ENCODE measurements around the gene SCD5.
"Not testable (repeated sequence)": the region's sequence is repeated elsewhere in the genome, so short reads cannot be mapped to it uniquely, and the experiment has no call there.

The SCD5 gene

GRCh38 chr4:82798168-82799005 is at the start of gene SCD5:
TSS of gene SCD5 (minus strand) at chr4:82798796. CDS start at chr4:82798537, 259 bp downstream.
- peak; percentile 84 for DNase-seq

DNA sequence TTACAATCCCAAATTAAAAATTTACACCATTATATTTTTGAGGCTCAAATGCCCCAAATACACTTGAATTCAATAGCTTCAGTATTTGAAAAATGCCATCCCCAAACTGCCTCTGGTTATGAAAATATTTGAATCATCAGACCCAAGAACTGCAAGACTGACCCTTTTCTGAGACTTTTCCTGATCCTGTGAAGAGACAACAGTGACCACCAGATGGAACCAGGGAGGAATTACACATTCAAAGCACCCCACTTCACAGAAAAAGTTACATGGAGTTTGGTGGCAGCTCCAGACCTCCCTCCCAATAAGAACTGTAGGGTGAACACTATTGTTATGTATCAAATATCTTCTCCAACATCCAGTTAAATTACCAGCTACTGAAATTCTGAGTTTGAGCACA is 44.0 kb upstream of the SCD5 start:
- DNase-seq = peak; percentile 8

DNA sequence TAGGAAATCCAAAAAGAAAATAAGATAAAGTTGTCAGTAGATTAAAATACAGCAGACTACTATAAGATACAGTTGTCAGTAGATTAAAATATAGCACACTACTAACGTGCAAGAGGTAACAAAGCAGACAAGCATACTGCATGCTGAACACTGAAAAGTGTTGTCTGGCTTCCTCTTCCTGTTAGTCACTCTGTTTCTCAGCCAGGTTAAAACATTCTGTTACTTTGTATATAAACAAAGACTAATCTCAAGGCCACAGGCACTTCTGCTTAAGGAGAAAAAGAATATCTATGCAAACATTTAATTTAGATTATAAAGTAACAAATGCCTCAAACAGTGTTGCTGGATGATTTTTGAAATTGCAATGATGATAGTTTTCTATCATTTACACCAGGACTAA is 41.0 kb upstream of the SCD5 start:
- no peak for DNase-seq

DNA sequence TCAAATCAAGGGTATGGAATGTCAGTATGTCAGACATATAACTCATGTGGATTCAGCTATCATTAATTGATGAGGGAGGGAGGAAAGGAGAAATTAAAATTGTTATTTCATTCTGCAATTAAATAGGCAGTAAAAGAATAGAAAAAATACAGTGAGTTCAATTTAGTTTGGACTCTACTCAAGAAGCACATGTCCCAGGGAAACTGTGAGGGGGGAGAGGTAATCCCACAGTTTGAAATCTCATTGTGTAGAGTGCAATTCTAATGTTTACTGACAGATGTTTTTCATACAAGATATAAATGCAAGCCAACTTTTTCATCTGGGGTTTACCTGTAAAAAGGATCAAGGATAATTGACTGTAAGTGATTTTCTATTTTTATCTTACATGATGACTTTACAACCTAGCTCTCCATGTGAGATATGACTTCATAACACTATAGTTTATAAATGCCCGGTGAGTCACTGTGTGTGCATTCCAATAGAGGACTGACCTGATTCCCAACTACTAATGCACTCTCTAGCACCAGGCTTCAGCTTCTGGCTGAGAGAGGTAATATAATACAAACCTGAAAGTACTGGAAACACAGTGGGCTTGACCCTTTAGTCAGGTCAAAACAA is 35.2 kb upstream of the SCD5 start:
- peak; percentile 84 for DNase-seq

DNA sequence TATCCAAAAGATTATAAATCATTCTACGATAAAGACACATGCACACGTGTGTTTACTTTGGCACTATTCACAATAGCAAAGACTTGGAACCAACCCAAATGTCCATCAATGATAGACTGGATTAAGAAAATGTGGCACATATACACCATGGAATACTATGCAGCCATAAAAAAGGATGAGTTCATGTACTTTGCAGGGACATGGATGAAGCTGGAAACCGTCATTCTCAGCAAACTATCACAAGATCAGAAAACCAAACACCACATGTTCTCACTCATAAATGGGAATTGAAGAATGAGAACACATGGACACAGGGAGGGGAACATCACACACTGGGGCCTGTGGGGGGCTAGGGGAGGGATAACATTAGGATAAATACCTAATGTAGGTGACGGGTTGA is 34.5 kb upstream of the SCD5 start:
- not testable (repeated sequence) for DNase-seq

- no peak for DNase-seq
Observed at GRCh38 chr4:82825425-82825824, 26.8 kb upstream of the SCD5 start.

GRCh38 chr4:82823062-82823461 is 24.5 kb upstream of the SCD5 start:
- peak; percentile 50 for DNase-seq

DNA sequence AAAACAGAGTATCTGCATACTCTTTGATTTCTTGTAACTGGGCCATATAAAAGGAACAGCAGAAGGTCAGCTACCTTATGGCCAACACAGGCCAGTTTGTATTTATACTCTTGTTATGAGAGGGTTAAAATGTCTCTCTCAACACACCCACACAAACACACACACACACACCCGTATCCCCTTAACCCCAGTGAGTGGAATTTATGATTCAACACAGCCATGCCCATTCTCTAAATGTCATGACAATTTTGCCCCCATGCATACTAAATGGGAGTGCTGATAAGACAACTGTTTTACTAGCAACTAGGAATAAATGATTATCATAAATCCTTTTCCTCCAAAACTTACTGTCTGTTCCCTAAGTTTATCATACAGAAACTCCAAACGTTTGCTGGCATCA is 22.1 kb upstream of the SCD5 start:
- DNase-seq = no peak

DNA sequence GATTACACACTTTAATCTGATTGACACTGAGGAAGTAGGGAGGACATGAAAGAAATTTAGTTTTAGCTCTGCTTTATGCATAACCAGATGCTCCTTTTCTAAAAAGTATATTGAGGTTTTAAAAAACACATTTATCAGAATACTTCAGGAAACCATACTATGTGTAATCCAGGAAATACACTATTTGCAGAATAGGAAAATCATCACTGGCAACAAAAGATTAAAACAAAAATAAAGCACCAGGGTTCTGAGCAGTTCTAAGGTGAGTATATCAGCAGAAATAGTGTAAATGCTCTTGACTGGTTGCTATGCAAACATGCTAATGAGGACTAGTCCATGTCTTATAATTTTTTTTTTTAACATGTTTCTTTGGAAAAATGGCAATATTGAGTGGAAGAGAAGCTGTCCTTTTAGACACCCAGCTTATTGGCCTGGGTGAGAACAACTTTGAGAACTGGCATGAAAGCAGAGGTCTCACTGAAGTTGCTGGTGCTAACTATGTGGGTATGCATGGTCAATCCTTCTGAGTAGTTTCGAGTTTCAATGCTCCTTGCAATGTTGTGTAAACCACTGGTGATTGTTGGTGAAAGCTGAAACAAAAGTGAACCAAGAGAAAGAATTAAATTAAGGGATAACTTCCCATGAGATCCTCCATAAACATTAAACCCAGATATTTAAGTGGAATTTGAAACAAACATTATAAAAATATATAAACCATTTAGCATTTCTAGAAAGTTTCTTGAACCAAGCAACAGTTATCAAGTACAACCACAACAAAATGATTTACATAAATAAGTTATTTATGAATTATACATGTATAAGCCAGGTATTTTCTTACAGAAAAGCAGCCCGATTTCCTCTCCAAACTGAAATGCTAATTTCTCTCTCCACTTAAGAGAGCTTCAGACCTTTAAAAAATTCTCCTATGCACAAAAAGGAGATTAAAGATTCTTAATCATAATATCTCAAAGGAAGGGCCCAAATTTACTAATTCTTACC is 20.4 kb upstream of the SCD5 start:
- DNase-seq = no peak

GRCh38 chr4:82816874-82817273 is 18.3 kb upstream of the SCD5 start:
- DNase-seq = not testable (repeated sequence)

DNA sequence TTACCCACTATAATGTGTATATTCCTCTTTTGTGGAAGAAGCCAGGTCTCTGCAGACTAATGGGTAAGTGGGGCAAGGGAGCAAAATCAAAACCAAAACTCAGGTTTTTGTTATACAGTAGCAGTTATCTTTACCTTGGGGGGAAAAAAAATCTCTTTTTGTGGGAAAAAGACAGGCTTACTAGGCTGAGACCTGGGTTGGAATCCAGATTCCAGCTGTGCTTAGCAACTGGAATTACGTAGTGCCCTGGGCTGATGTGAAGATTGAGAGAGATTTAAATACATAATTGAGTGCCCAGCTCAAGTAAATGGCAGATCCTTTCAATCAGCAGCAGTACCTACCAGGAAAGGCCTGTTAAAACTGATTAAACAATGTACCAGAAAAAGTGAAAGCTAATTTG is 15.4 kb upstream of the SCD5 start:
- DNase-seq = no peak

- peak; percentile 17 for DNase-seq
Observed at GRCh38 chr4:82811838-82812341, 13.3 kb upstream of the SCD5 start.

- DNase-seq = no peak
Observed at GRCh38 chr4:82811392-82811791, 12.8 kb upstream of the SCD5 start.

- no peak for DNase-seq
Observed at GRCh38 chr4:82810176-82810575, 11.6 kb upstream of the SCD5 start.

DNA sequence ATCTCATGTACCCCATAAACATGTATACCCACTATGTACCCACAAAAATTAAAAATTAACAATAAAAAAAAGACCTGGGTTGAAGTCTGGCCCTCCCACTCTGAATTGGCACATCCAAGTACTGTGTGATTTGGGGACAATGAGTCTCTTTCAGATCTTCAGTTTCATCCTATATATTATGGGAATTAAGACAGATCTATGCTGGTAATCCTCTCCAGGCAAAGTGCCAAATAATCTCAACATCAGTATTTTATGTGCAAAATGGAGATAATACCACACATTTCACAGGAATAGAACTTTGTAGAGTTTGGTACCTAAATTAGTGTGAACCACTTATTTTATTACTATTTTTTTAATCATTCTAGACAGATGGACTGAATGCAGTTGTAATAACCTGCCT is 11.0 kb upstream of the SCD5 start:
- DNase-seq = no peak

- no peak for DNase-seq
Observed at GRCh38 chr4:82803746-82804145, 5.2 kb upstream of the SCD5 start.

GRCh38 chr4:82802911-82803310 is 4.3 kb upstream of the SCD5 start:
- no peak for DNase-seq

- DNase-seq = no peak
Observed at GRCh38 chr4:82801910-82802521, 3.4 kb upstream of the SCD5 start.

GRCh38 chr4:82799006-82799881 is 648 bp upstream of the SCD5 start:
- no peak for DNase-seq

- DNase-seq = peak; percentile 39
Observed at GRCh38 chr4:82797405-82798111, 1.0 kb downstream of the SCD5 start.

GRCh38 chr4:82797040-82797404 is 1.6 kb downstream of the SCD5 start:
- no peak for DNase-seq

All from fibroblast of skin of right quadriceps (primary cell).